Psoas muscle (tissue), 8 donors: Measurements from ENCODE around the gene GPR35. TPM values are rescaled to one million over a fixed set of nuclear protein-coding genes. Genes with fewer than 3 reads are reported as not detected.

Experiments
- ATAC-seq, 4 donors: fragments of 200-7000 bp; cut with Tn5 transposase; one replicate each; pipeline ENCODE4 v1.9.1; 2020; ENCODE audit warnings: moderate library complexity in 3 of 4, mild to moderate bottlenecking in 2 of 4
- DNase-seq, 2 donors: peaks; one replicate each; pipeline ENCODE4 v3.0.0-alpha.2; 2020
- H3K27ac ChIP-seq: fragments of 200-600 bp; one replicate; pipeline ENCODE4 v1.8.0; 2022
- H3K27me3 ChIP-seq, 3 donors: fragments of 200-600 bp in 1 of 3; one replicate each; pipeline versions ENCODE4 v1.6.1 to v1.8.0; 2013 to 2022; ENCODE audit warnings: low read length in 2 of 3, mild to moderate bottlenecking in 2 of 3, moderate library complexity in 1 of 3; ENCODE audit not compliant: insufficient read depth in 3 of 3
- H3K36me3 ChIP-seq, 2 donors: fragments of 200-600 bp in 1 of 2; one replicate each; pipeline versions ENCODE4 v1.6.1 to v1.8.0; 2013 to 2022; ENCODE audit warnings: low read depth in 1 of 2, mild to moderate bottlenecking in 1 of 2, moderate library complexity in 1 of 2; ENCODE audit not compliant: insufficient read depth in 1 of 2
- H3K4me1 ChIP-seq: fragments of 200-600 bp; one replicate; pipeline ENCODE4 v1.8.0; 2022
- H3K4me3 ChIP-seq: fragments of 200-600 bp; one replicate; pipeline ENCODE4 v1.8.0; 2022; ENCODE audit warnings: mild to moderate bottlenecking
- H3K9me3 ChIP-seq: fragments of 200-600 bp; one replicate; pipeline ENCODE4 v1.8.0; 2022
- WGBS, 3 donors: extraction: QIAGEN DNeasy Blood & Tissue Kit; methylation state at CpG; one replicate each; pipeline versions ENCODE4 v1.1.6 to v1.1.7; 2013; 5-methylcytosine and 5-hydroxymethylcytosine counted together
- intact Hi-C, 2 donors: fragments of 100-400 bp; cut with DNase I; formaldehyde crosslinking; loops; one replicate each; pipeline versions ENCODE4 v1.11.0 to v1.14.2; 2022
- polyA plus RNA-seq, 3 donors: library from polyadenylated mRNA; stranded (reverse); fragments of 200-250 nt; gene quantifications; one replicate each; pipeline ENCODE4 v1.2.3, GENCODE V29; 2013
- total RNA-seq, 4 donors: library from RNA; stranded (reverse); fragmentation: NEBNext Ultra II Directional in 2 of 4; extraction: Animal tissue kit (Norgen Biotek cat#: 25700) in 2 of 4; gene quantifications; one replicate each; pipeline versions ENCODE4 v1.2.1 to v1.2.4, GENCODE V29; 2021 to 2023
- TF ChIP-seq, protein P1 (sequence below): fragments of 200-600 bp; IDR thresholded peaks from one replicate; pipeline ENCODE4 v1.8.0; 2022; ENCODE audit warnings: antibody characterized with exemption
- donor health status: healthy with polysubstance abuse.
- donor health status: DM: no; HTN: no; CAD: no; lungs with moderate emphysema.
- donor health status: Bipolar disorder and iron deficiency.
- donor health status: healthy.
- donor health status: DM: yes; HTN: yes; CAD: no.
- donor health status: DM: no; HTN: no; CAD: no.
- donor health status: DM: no; HTN: no; CAD: no.
- donor health status: DM: yes; HTN: yes; CAD: no.

The GPR35 gene
- total and polyA plus RNA-seq, 7 donors: 0.30 to 0.92 (median 0.58) TPM

DNA sequence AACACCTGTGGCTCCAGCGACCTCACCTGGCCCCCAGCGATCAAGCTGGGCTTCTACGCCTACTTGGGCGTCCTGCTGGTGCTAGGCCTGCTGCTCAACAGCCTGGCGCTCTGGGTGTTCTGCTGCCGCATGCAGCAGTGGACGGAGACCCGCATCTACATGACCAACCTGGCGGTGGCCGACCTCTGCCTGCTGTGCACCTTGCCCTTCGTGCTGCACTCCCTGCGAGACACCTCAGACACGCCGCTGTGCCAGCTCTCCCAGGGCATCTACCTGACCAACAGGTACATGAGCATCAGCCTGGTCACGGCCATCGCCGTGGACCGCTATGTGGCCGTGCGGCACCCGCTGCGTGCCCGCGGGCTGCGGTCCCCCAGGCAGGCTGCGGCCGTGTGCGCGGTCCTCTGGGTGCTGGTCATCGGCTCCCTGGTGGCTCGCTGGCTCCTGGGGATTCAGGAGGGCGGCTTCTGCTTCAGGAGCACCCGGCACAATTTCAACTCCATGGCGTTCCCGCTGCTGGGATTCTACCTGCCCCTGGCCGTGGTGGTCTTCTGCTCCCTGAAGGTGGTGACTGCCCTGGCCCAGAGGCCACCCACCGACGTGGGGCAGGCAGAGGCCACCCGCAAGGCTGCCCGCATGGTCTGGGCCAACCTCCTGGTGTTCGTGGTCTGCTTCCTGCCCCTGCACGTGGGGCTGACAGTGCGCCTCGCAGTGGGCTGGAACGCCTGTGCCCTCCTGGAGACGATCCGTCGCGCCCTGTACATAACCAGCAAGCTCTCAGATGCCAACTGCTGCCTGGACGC lies 4.9 kb downstream of the GPR35 start:
- ATAC-seq (no peak), DNase-seq (peak in 1 of 2 donors; percentile 44)
- TF ChIP-seq, protein P1, sequence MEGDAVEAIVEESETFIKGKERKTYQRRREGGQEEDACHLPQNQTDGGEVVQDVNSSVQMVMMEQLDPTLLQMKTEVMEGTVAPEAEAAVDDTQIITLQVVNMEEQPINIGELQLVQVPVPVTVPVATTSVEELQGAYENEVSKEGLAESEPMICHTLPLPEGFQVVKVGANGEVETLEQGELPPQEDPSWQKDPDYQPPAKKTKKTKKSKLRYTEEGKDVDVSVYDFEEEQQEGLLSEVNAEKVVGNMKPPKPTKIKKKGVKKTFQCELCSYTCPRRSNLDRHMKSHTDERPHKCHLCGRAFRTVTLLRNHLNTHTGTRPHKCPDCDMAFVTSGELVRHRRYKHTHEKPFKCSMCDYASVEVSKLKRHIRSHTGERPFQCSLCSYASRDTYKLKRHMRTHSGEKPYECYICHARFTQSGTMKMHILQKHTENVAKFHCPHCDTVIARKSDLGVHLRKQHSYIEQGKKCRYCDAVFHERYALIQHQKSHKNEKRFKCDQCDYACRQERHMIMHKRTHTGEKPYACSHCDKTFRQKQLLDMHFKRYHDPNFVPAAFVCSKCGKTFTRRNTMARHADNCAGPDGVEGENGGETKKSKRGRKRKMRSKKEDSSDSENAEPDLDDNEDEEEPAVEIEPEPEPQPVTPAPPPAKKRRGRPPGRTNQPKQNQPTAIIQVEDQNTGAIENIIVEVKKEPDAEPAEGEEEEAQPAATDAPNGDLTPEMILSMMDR: no peak
- H3K27me3 ChIP-seq: no peaks in the 10 kb centered on the region
- 90 to 93% (median 92%) methylated on average over 48 to 50 of the region's 50 CpGs for WGBS, 3 donors
- no peaks in the 10 kb centered on the region for H3K4me1 ChIP-seq
- intact Hi-C loops: no loop called here
- no peak overlapping the region for H3K4me3 ChIP-seq
- H3K9me3 ChIP-seq: no peaks in the 10 kb centered on the region
- no peak overlapping the region for H3K27ac ChIP-seq
- H3K36me3 ChIP-seq: no peaks in the 10 kb centered on the region

DNA sequence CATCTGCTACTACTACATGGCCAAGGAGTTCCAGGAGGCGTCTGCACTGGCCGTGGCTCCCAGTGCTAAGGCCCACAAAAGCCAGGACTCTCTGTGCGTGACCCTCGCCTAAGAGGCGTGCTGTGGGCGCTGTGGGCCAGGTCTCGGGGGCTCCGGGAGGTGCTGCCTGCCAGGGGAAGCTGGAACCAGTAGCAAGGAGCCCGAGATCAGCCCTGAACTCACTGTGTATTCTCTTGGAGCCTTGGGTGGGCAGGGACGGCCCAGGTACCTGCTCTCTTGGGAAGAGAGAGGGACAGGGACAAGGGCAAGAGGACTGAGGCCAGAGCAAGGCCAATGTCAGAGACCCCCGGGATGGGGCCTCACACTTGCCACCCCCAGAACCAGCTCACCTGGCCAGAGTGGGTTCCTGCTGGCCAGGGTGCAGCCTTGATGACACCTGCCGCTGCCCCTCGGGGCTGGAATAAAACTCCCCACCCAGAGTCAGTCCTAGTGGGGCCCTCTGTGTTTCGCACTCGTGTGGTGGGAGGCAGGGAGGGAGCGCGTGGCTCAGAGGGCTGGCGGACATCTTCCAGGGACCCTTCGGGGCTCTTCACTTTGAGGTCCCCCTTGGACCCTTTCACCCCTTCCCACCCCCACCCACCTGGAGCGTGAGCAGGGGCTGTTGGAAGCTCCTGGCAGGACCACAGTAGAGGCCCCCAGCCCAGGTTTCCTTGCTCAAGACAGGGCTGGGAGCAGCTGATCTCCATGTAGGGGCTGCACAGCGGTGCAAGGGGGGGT lies 5.7 kb downstream of the GPR35 start:
- TF ChIP-seq, protein P1: no peak
- H3K36me3 ChIP-seq: no peaks in the 10 kb centered on the region
- no peaks in the 10 kb centered on the region for H3K9me3 ChIP-seq
- ATAC-seq: no peak
- H3K4me3 ChIP-seq: no peak overlapping the region
- intact Hi-C loops: no loop called here
- H3K4me1 ChIP-seq: no peaks in the 10 kb centered on the region
- DNase-seq: peak in 1 of 2 donors; percentile 38
- H3K27me3 ChIP-seq: no peaks in the 10 kb centered on the region
- WGBS, 3 donors: 87 to 92% (median 92%) methylated on average over 21 of the region's 21 CpGs
- no peak overlapping the region for H3K27ac ChIP-seq

DNA sequence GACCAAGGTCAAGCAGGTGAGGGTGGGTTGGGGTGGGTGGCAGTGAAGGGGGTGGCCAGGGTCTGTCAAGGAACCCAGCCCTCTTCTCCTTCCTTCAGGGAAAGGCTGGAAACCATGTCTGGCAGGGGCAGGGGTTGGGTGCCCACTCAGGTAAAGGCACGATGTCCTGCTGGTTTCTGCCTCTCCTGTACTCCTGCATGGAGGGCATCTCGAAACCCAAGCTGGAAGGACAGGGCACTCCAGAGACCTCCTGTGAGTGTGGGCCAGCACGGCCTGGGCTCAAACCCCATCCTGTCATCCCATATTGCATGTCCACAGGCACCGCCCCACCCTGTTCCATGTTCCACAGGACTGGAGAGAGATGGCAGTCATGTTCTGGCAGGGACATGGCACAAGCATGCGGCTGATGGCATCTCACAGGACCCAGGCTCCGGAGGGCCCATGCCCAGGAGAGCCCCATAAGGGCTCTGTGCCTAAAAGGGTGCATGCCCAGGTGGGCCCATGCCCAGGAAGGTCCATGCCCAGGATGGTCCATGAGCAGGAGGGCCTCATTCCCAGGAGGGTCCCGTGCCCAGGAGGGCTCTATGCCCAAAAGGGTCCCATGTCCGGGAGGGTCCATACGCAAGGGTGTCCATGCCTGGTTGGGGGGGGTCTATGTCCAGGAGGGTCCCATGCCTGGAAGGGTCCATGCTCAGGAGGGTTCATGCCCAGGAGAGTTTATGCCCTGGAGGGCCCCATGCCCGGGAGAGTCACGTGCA lies 6.4 kb downstream of the GPR35 start:
- H3K4me3 ChIP-seq: no peak overlapping the region
- H3K27me3 ChIP-seq: no peaks in the 10 kb centered on the region
- DNase-seq: peak in 1 of 2 donors; percentile 36
- no peaks in the 10 kb centered on the region for H3K4me1 ChIP-seq
- WGBS, 3 donors: 83 to 91% (median 89%) methylated on average over 11 of the region's 11 CpGs
- H3K9me3 ChIP-seq: no peaks in the 10 kb centered on the region
- TF ChIP-seq, protein P1: no peak
- ATAC-seq: no peak
- H3K27ac ChIP-seq: no peak overlapping the region
- intact Hi-C loops: no loop called here
- H3K36me3 ChIP-seq: no peaks in the 10 kb centered on the region

DNA sequence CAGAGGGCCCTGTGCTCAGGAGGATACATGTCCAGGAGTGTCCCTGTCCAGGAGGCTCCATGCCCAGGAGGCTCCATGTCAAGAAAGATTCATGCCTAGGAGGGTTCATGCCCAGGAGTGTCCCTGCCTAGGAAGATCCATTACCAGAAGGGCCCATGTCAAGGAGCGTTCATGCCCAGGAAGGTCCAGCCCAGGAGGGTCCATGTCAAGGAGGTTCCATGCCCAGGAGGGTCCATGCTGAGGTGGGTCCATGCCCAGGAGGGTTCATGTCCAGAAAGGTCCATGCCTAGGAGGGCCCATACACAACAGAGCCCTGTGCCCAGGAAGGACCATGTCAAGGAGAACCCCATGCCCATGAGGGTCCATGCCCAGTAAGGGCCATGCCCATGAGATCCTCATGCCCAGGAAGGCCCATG lies 7.0 kb downstream of the GPR35 start:
- peak in 1 of 2 donors; percentile 28 for DNase-seq
- H3K27me3 ChIP-seq: no peaks in the 10 kb centered on the region
- no peak overlapping the region for H3K27ac ChIP-seq
- H3K9me3 ChIP-seq: no peaks in the 10 kb centered on the region
- WGBS, 3 donors: 85 to 97% (median 94%) methylated on average over 1 of the region's 1 CpG
- no peak for ATAC-seq
- H3K4me1 ChIP-seq: no peaks in the 10 kb centered on the region
- H3K36me3 ChIP-seq: no peaks in the 10 kb centered on the region
- H3K4me3 ChIP-seq: no peak overlapping the region
- intact Hi-C loops: no loop called here
- TF ChIP-seq, protein P1: no peak
